Fibroblast of villous mesenchyme (primary cell): ENCODE data around the gene TOP2B. TPM values are rescaled to one million over a fixed set of nuclear protein-coding genes. Genes with fewer than 3 reads are reported as not detected.

Experiments
- DNase-seq: peaks from one replicate; pipeline ENCODE4 v3.0.0-alpha.2; 2010; ENCODE audit warnings: low read depth
- H3K4me3 ChIP-seq: 2 replicates; pipeline ENCODE4 v1.5.1; 2011; ENCODE audit warnings: low read depth, mild to moderate bottlenecking, low read length
- total RNA-seq: library from RNA; depleted of rRNA; stranded (reverse); fragments of >200 nt; gene quantifications from 2 replicates; pipeline ENCODE4 v1.2.3, GENCODE V29; 2012
- TF ChIP-seq, protein P1 (sequence below): IDR thresholded peaks from 2 replicates; pipeline ENCODE4 v1.5.1; 2012; ENCODE audit warnings: low read depth, mild to moderate bottlenecking, low read length; ENCODE audit not compliant: insufficient read depth

Gene TOP2B
- total RNA-seq, 1 donor, result 88.5 TPM

DNA sequence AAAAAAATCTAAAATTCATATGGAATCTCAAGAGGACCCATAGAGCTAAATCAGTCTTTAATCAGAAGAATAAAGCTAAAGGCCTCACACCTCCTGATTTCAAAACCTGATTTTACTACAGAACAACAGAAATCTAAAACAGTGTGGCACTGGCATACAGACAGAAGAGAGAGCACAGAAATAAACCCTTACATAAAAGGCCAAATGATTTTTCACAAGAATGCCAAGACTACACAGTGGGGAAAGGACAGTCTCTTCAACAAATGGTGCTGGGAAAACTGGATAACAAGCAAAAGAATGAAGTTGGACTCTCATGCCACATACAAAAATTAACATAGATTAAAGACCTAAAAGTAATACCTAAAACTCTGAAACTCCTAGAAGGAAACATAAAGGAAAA, 10.1 kb downstream of the TOP2B start:
- TF ChIP-seq, protein P1, sequence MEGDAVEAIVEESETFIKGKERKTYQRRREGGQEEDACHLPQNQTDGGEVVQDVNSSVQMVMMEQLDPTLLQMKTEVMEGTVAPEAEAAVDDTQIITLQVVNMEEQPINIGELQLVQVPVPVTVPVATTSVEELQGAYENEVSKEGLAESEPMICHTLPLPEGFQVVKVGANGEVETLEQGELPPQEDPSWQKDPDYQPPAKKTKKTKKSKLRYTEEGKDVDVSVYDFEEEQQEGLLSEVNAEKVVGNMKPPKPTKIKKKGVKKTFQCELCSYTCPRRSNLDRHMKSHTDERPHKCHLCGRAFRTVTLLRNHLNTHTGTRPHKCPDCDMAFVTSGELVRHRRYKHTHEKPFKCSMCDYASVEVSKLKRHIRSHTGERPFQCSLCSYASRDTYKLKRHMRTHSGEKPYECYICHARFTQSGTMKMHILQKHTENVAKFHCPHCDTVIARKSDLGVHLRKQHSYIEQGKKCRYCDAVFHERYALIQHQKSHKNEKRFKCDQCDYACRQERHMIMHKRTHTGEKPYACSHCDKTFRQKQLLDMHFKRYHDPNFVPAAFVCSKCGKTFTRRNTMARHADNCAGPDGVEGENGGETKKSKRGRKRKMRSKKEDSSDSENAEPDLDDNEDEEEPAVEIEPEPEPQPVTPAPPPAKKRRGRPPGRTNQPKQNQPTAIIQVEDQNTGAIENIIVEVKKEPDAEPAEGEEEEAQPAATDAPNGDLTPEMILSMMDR, result no peak
- H3K4me3 ChIP-seq, result no peak overlapping the region
- no peak for DNase-seq

DNA sequence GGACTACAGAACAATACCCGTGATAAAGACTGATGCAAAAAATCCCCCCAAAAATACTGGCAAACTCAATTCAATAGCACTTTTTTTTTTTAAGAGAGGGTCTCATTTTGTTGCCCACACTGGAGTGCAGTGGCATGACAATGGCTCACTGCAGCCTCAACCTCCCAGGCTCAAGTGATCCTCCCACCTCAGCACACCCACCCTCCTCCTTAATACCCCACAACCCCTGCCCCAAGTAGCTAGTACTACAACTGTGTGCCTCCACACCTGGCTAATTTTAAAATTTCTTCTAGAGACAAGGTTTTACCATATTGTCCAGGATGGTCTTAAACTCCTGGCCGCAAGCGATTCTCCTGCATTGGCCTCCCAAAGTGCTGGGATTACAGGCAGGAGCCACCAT, 11.4 kb downstream of the TOP2B start:
- TF ChIP-seq, protein P1, result no peak
- no peak for DNase-seq
- H3K4me3 ChIP-seq, result no peak overlapping the region

DNA sequence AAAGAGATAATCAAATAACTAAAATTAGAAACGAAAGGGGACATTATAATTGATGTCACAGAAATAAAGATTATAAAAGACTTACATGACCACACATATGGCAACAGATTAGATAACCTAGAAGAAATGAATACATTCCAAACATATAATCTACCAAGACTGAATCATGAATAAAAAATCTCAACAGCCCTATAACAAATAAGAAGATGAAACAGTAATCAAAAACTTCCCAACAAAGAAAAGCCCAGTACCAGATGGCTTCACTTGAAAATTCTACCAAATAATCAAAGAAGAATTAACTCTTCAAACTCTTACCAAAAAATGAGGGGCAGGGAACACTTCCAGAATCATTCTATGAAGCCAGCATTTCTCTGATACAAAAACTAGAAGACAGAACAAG, 11.8 kb downstream of the TOP2B start:
- no peak for DNase-seq
- no peak overlapping the region for H3K4me3 ChIP-seq
- TF ChIP-seq, protein P1, result no peak

DNA sequence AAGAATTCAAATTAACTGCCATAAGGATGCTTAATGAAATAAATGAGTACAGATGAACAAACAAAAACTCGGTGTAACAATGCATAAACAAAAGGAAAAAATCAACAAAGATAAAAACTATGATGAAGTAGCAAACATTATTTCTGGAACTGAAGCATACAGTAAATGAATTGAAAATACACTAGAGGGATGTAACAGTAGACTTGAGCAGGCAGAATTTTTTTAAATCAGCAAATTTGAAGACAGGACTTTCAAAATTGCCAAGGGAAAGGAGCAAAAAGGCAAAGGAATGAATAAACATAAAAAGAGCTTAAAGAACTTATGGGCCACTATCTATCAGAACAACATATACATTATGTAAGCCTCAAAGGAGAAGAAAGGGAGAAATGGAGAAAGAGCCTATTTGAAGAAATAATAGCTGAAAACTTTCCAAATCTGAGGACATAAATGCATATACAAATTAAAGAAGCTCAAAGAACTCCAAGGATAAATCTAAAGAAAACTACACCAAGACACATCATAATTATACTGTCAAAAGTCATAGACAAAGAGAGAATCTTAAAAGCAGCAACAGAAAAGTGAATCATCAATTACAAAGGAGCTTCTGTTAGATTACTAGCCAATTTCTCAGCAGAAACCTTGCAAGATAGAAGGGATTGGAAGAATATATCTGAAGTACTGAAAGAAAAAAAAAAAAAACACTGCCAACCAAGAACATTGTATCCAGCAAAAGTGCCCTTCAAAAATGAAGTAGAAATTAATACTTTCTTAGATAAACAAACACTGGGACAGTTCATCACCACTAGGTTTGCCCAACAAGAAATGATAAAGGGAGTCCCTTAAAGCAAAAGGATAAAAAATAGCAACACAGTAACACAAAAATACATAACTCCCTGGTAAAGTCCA, 15.5 kb downstream of the TOP2B start:
- DNase-seq, result no peak
- TF ChIP-seq, protein P1, result no peak
- no peak overlapping the region for H3K4me3 ChIP-seq

DNA sequence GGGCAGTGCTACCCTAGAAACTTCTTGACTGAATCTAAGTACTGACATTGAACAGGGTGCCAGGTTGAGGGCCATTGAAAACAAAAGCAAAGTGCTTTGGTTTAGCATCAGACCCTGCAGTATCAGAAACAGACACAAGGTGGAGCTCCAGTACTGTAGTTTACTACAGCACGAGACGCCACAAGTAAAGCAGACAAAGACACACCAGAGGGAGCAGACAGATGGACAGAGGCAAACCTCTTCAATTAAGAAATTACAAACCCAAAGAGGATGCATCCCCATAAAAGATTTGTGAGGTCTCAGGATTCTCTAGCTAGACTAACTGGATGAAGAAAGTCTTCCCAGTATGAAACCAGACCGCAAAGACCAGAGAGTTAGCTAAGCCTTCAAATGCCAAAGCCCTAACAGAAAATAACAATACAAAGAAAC, 16.6 kb downstream of the TOP2B start:
- DNase-seq, result peak; percentile 85
- TF ChIP-seq, protein P1, result peak; percentile 98
- no peak overlapping the region for H3K4me3 ChIP-seq

DNA sequence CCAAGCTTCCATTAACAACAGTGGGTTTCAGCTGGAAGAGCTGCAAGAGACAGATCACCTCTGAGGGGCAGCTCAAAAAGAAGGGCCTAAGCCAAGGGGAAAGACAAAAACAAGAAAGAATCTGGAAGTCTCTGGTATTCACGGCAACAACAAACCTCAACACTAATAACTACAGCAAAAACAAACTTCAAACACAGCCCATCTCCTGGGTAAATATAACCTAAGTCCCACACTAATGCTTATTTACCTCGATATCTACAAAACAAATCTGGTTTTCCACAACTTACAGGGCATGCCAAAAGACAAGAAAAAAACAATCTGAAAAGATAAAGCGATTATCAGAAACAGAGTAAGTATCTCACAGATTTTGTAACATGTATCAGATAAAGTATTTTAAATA, 29.7 kb downstream of the TOP2B start:
- TF ChIP-seq, protein P1, result no peak
- DNase-seq, result no peak
- no peak overlapping the region for H3K4me3 ChIP-seq
